Activated CD8-positive, alpha-beta memory T cell treated with anti-CD3 and anti-CD28 coated beads, Interleukin-2, amount 50 U/mL, for 1 hour (primary cell): ENCODE data around the gene HP.
"Not testable (repeated sequence)": the region's sequence is repeated elsewhere in the genome, so short reads cannot be mapped to it uniquely, and the experiment has no call there.

ENCODE experiments used
- DNase-seq: peaks from one replicate; pipeline ENCODE4 v3.0.0-alpha.2; 2020; ENCODE audit errors: extremely low read depth

Gene HP

DNA sequence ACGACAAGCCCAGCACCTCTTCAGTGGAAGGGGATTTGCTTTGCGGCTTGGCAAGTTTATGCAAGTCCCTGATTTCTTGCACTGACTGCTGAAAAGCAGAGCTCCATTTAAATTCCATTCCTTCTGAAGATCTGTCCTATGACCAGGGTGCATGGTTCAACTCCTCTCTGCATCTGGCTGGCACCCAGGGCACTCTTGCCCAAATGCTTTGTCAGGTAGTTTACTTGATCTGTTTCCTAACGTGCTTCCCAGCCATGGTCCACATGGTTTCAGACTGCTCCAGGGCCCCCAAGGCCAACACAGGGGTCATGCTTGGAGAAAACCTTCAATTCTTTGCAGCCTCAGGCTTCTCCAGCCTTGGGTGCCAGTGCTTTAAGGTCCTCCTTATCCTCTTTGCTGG is 11.2 kb upstream of the HP start:
- no peak for DNase-seq

DNA sequence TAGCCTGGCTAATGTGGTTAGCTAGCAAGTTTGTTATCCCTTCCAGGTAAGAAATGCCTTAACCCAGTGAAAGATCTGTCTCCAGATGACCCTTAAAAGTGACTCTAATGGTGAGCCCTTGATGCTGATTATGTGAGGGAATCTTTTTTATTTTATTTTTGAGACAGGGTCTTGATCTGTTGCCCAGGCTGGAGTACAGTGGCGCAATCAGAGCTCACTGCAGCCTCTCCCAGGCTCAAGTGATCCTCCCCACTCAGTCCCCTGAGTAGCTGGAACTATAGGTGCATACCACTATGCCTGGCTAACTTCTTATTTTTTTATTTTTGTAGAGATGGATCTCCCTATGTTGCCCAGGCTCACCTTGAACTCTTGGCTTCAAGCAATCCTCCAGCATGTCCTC is 10.8 kb upstream of the HP start:
- DNase-seq, result no peak

DNA sequence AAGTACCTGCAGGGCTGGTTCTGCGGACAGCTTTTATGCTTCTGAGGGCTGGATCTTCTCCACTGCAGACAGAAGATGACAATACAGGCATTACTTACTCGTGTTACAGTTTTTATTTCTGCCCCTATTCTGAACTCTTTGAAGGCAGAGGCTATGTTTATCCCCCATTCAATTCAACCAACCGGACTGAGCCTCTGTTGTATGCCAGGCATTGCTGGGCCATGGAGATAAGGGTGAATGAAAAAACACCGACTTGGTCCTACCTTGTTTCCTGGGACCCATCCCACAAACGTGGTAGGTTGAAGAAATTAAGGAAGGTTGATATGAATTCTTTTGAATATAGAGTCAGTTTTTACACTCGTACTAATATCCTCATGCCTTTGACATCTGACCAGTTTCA is 10.0 kb upstream of the HP start:
- DNase-seq, result no peak

DNA sequence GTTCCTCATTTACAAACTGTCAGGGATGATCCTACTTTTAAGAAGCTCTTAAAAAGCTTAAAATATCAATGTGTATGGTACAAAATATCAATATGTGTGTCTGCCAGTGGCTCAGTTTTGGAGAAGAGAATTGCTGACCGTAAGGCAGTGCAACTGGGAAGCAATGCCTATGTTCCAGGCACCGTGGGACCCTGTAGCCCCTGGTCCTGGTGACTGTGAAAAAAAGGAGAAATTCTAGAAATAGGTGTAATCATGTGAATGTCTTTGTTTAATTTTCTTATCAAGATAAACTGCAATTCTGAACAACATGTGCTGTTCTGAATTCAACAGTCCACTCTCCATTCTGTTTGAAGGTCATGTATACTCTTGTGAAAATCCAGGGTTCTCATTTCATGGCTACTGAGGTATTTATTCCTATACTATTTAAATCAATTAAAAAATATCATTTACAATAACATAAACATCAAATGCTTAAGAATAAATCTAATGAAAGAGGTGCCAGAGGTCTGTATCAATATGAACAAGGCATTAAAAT is 9.4 kb upstream of the HP start:
- no peak for DNase-seq

DNA sequence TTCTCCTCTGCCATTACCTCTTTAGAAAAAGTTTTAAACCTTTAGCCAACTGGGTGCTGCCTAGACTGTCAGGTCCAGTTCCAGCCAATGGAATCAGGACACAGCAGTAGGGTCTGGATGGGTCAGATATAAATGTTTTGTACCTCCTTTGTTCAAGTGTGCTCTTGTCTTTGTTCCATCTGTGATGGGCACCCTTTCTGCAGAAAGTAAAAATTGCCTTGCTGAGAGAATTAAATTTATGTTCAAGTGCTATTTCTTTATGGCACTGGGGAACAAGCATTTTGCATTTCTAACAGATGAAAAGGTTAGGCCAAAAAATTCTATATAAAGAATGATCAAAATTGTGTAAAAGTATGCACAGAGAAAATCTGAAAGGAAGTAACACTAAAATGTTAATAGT is 5.2 kb upstream of the HP start:
- DNase-seq, result no peak

DNA sequence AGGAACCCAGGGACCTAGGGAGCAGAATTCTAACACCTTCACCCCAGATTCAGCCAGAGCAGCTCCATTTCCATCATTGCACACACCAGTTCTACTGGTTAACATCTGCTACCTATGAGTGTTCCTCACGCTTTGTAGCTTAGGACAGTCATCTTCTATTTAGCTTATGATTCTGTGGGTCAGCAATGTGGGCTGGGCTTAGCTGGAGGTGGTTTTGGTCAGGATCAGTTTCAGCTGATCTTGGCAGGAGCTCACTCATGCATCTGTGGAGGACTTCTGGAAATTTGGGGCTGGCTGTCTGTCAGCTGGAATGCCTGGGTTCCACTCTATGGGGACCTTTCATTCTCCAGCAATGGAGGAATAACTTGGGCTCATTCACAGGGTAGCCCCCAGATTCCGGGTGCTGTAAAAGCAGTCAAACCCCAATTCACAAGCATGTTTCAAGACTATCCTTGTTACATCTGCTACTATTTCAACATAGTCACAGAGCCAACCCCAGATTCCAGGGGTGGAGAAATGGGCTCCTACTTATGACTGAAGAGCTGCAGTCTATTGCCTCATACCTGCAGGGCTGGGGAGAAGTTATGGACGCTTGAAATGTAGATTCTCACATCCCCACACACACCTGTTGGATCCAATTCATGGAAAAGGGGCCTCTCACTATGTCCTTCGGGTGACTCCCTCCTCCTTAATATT is 3.4 kb upstream of the HP start:
- no peak for DNase-seq

DNA sequence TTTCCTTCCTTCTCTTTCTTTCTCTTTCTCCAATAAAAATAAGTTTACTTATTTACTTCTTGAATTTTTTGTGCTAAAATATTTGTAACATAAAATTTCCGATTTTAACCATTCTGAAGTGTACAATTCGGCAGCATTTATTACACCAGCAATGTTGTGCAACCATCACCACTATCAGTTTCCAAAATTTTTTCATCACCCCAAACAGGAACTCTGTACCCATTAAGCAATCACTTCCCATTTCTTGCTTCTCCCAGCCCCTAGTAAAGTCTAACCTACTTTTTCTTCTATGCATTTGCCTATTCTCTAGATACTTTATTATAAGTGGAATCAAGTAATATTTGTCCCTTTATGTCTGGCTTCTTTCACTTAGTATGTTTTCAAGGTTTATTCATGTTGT is 2.5 kb upstream of the HP start:
- no peak for DNase-seq

DNA sequence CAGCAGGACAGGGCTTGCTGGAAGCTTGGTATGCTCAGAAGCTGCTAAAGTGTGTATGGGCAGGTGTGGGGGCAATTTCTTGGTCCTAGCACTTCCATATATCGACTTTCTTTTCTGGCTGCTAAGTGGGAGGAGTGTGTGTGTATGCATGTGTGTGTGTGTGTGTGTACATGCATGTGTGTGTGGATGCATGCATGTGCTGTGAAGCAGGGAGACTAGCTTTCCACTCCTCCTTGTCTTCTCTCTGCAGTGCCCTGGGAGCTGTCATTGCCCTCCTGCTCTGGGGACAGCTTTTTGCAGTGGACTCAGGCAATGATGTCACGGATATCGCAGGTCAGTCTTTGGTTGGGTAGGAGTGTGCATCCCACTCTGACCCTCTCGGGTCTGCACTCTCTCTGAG is 1.6 kb downstream of the HP start:
- DNase-seq, result no peak

DNA sequence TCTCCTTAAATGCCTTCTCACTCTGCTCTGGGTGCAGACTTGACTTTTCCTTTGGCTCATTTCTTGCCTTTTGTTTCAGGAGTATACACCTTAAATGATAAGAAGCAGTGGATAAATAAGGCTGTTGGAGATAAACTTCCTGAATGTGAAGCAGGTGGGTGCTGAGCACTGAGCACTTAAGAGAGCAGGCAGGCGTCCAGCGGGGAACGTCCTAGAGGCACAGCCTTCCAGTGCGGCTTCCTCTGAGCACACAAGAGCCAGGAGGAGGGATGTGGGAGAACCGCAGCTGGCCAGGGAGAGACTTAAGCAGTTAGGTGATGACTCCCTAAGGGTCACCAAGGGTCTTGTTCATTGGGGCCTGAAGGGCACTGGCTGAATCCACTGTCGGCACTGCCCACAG is 3.0 kb downstream of the HP start:
- not testable (repeated sequence) for DNase-seq

DNA sequence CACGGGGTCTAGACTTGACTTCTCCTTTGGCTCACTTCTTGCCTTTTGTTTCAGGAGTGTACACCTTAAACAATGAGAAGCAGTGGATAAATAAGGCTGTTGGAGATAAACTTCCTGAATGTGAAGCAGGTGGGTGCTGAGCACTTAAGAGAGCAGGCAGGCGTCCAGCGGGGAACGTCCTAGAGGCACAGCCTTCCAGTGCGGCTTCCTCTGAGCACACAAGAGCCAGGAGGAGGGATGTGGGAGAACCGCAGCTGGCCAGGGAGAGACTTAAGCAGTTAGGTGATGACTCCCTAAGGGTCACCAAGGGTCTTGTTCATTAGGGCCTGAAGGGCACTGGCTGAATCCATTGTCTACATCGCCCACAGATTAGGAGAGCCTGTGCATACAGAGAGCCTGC is 4.8 kb downstream of the HP start:
- not testable (repeated sequence) for DNase-seq

DNA sequence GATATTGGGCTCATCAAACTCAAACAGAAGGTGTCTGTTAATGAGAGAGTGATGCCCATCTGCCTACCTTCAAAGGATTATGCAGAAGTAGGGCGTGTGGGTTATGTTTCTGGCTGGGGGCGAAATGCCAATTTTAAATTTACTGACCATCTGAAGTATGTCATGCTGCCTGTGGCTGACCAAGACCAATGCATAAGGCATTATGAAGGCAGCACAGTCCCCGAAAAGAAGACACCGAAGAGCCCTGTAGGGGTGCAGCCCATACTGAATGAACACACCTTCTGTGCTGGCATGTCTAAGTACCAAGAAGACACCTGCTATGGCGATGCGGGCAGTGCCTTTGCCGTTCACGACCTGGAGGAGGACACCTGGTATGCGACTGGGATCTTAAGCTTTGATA is 6.1 kb downstream of the HP start:
- no peak for DNase-seq

DNA sequence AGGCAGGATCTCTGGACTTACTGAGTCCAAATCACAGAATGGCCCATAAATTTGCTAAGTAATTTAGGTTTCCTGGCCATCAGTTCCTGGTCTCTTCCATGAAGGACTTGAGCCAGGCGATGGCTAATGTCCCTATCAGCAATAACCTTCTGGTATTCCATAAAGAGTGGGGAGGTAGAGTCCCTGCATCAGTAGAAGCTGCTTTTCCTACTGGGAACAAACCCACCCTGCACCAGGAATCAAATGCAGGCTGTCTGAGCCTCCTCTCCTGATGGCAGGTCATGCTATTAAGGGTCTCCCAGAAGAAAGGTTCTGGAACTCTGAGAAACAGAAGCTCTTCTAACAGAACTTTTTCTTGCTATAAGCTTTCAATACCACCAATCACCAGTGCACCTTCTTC is 7.3 kb downstream of the HP start:
- no peak for DNase-seq

DNA sequence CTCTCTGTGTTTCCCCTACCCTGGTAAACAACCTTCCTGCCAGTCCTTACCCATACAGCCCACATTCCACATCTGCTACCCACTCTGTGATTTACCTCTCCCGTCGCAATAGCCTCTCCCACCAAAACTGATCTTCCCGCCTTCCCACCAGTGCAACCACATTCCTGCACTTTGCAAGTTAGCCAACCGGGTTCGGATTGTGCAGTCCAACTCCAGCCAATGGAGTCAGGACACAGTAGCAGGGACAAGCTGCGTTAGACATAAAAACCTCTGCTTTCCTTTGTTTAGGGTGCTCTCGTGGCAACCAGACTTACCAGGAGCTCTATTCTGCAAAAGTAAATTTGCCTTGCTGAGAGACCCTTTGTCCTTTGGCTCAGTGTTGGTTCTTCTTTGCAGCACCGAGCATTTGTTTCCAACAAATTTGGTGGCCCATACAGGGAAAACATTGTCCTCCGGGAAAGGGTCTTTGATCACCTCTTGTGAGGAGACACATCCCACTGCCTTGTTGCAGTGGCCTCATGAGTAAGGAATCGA is 10.1 kb downstream of the HP start:
- no peak for DNase-seq

DNA sequence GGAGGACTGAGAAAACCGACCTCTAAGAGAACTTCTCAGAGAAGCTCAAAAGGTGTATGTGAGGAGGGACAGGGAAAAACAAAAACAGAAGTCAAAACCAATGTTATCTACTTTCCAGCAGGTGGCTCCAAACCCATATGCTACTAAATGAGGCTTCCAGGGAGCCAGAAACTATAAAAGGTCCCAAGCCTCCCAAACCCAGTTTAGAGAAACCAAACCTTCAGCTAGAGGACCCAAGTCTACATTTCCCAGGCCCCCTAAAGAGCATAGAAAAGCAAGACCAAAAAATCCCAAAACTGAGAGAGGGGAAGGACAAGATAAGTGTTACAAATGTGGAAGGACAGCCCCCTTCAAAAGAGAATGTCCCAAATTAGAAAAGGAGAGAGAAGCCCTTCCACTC is 12.4 kb downstream of the HP start:
- DNase-seq, result no peak

DNA sequence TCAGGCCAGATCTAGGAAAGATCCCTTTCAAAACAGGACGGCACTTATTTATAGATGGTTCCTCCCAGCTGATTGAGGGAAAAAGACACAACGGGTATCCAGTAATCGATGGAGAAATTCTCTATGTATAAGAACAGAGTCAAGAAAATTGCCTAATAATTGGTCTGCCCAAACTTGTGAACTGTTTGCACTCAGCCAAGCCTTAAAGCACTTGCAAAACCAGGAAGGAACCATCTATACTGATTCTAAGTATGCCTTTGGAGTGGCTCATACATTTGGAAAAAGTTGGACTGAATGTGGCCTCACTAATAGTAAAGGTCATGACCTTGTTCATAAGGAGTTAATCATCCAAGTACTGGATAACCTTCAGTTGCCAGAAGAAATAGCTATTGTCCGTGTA is 14.6 kb downstream of the HP start:
- DNase-seq, result no peak

DNA sequence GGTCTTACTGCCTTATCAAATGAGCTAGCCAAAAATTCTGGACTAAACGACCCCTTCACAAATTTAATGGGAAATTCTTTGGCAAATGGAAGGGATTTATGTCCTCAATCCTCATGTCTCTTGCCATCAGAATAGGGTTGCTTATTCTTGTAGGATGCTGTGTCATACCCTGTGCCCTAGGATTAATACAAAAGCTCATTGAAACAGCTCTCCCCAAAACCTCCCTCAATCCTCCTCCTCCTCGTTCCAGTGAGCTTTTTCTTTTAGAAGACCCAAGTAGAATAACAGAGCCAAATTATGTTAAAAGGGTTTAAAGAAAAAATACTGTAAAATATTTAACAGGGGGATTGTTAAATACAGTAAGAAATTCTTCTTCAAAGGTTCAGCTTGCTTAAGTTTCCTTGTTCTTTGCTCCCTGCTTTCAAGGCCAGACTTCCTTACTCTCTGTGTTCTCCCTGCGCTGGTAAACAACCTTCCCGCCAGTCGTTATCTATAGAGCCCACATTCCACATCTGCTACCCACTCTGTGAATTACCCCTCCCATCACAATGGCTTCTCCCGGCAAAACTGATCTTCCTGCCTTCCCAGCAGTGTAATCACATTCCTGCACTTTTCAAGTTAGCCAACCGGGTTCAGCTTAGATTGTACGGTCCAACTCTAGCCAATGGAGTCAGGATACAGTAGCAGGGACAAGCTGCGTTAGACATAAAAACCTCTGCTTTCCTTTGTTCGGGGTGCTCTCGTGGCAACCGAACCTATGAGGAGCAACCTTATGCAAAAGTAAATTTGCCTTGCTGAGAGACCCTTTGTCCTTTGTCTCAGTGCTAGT is 18.4 kb downstream of the HP start:
- no peak for DNase-seq

DNA sequence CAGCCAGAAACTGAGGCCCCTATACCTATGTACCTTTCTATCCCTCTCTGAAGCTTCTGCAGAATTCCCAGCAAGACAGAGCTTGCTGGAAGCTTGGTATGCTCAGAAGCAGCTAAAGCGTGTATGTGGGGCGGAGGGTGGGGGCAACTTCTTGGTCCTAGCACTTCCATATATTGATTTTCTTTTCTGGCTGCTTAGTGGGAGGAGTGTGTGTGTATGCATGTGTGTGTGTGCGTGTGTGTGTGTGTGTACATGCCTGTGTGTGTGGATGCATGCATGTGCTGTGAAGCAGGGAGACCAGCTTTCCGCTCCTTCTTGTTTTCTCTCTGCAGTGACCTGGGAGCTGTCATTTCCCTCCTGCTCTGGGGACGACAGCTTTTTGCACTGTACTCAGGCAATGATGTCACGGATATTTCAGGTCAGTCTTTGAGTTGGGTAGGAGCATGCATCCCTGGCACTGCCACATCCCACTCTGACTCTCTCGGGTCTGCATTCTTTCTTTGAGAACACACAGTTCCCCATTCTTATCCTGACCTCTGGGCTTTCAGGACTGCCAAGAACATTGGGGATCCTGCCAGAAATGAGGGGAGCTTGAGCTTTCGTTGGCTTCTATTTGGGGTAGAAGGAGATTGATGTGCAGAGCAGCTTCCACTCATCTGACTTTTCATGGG is 19.4 kb downstream of the HP start:
- DNase-seq, result no peak

DNA sequence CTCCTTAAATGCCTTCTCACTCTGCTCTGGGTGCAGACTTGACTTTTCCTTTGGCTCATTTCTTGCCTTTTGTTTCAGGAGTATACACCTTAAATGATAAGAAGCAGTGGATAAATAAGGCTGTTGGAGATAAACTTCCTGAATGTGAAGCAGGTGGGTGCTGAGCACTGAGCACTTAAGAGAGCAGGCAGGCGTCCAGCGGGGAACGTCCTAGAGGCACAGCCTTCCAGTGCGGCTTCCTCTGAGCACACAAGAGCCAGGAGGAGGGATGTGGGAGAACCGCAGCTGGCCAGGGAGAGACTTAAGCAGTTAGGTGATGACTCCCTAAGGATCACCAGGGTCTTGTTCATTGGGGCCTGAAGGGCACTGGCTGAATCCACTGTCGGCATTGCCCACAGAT is 20.8 kb downstream of the HP start:
- DNase-seq, result not testable (repeated sequence)

DNA sequence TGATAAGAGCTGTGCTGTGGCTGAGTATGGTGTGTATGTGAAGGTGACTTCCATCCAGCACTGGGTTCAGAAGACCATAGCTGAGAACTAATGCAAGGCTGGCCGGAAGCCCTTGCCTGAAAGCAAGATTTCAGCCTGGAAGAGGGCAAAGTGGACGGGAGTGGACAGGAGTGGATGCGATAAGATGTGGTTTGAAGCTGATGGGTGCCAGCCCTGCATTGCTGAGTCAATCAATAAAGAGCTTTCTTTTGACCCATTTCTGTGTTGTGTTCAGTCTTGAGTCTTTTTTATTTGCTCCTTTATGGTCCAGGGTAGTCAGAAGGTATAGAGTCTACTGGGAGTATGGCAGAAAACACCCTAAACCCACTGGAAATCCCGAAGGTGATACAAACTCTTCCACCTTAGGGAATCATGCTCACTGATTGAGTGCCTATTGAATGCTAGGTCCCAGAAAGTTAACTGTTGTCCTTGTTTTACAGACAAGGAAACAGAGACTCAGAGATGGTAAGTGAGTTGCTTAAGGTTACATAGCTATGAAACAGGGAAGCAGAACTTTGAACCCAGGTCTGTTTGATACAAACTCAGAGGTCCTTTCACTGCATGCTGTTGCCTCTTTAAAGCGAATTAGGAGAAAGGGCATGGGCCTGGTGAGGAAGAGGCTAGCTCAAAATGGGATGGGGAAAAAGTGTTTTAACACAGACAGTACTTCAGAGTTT is 22.8 kb downstream of the HP start:
- not testable (repeated sequence) for DNase-seq

DNA sequence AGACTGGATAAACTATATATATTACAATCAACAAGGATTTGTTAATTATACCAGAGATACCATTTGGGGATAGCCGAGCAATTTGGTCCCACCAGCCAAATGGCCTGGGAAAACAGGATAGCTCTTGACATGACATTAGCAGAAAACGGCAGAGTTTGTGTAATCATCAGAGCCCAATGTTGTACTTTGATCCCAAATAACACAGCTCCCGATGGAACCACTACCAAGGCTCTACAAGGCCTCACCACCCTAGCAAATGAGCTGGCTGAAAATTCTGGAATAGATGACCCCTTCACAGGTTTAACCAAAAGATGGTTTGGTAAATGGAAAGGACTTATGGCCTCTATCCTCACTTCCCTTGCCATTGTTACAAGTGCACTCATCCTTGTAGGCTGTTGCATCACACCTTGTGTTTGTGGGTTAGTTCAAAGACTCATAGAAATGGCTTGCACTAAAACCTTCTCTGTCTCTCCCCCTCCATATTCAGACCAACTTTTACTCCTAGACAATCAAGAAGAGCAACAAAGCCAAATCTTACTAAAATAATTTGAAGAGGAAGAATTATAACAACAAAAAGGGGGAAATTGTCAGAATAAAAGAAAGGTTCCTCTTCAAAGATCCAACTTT is 29.6 kb downstream of the HP start:
- DNase-seq, result no peak

DNA sequence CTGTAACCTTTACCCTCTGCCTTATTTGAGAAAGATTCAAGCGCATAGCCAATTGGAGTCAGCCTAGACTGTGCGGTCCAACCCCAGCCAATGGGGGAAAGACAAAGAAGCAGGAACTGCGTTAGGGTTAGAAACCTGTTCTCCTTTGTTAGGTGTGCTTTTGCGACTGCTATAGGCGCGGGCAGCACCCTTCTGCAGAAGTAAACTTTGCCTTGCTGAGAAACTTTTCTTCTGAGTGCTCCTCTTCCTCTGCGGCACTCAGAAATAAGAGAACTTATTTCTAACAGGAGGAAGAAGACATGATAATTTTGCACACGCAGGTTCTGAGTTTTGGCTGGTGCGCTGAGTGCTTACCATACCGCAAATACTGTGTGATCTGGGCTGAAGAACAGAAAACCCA is 30.1 kb downstream of the HP start:
- DNase-seq, result no peak
